HepG2 (cell line): Measurements from ENCODE around the gene DBNDD2. TPM values are rescaled to one million over a fixed set of nuclear protein-coding genes. Genes with fewer than 3 reads are reported as not detected.

Source experiments
- ARID2 ChIP-seq: sonication (generic); formaldehyde crosslinking; IDR thresholded peaks from 2 replicates; pipeline ENCODE4 v1.8.1; 2022; ENCODE audit warnings: mild to moderate bottlenecking, missing genetic modification reagents, borderline replicate concordance
- BRCA1 ChIP-seq: sonication (generic); formaldehyde crosslinking; IDR thresholded peaks from 2 replicates; pipeline ENCODE4 v1.4.0; 2020; ENCODE audit warnings: missing genetic modification reagents
- CBX5 ChIP-seq: sonication (generic); formaldehyde crosslinking; IDR thresholded peaks from 2 replicates; pipeline ENCODE4 v1.4.0; 2020; ENCODE audit warnings: missing genetic modification reagents, borderline replicate concordance
- CENPBD1 ChIP-seq: sonication (generic); formaldehyde crosslinking; IDR thresholded peaks from 2 replicates; pipeline ENCODE4 v1.8.0; 2022; ENCODE audit warnings: missing genetic modification reagents, low read depth, mild to moderate bottlenecking, borderline replicate concordance
- DMTF1 ChIP-seq: sonication (generic); formaldehyde crosslinking; IDR thresholded peaks from 2 replicates; pipeline ENCODE4 v1.4.0; 2020; ENCODE audit warnings: mild to moderate bottlenecking, missing genetic modification reagents
- EZH2 ChIP-seq: conservative IDR thresholded peaks from 2 replicates; pipeline ENCODE4 v1.6.1; 2012; ENCODE audit warnings: mild to moderate bottlenecking, low read depth, low read length, moderate library complexity
- GATA4 ChIP-seq: sonication (generic); IDR thresholded peaks from 2 replicates; pipeline ENCODE4 v1.6.1; 2016; ENCODE audit warnings: antibody characterized with exemption, low read depth, borderline replicate concordance
- IRF9 ChIP-seq: sonication (generic); formaldehyde crosslinking; IDR thresholded peaks from 2 replicates; pipeline ENCODE4 v1.8.0; 2022; ENCODE audit warnings: missing genetic modification reagents, mild to moderate bottlenecking, borderline replicate concordance
- NR2F2 ChIP-seq: IDR thresholded peaks from 2 replicates; pipeline ENCODE4 v1.6.1; 2012; ENCODE audit warnings: low read depth, inconsistent platforms, borderline replicate concordance
- RFX1 ChIP-seq: fragments of 450-650 bp; IDR thresholded peaks from 2 replicates; pipeline ENCODE4 v1.6.1; 2017
- SIX4 ChIP-seq: sonication (generic); formaldehyde crosslinking; IDR thresholded peaks from 2 replicates; pipeline ENCODE4 v1.4.0; 2020; ENCODE audit warnings: missing genetic modification reagents
- STAT6 ChIP-seq: sonication (generic); formaldehyde crosslinking; IDR thresholded peaks from 2 replicates; pipeline ENCODE4 v1.4.0; 2020; ENCODE audit warnings: missing genetic modification reagents, mild to moderate bottlenecking, borderline replicate concordance
- THAP9 ChIP-seq: sonication (generic); formaldehyde crosslinking; IDR thresholded peaks from 2 replicates; pipeline ENCODE4; 2020; ENCODE audit warnings: missing genetic modification reagents, mild to moderate bottlenecking, borderline replicate concordance
- ZBTB7B ChIP-seq: sonication (generic); formaldehyde crosslinking; IDR thresholded peaks from 2 replicates; pipeline ENCODE4 v1.4.0; 2020; ENCODE audit warnings: missing genetic modification reagents
- ZFP41 ChIP-seq: sonication (generic); formaldehyde crosslinking; IDR thresholded peaks from 2 replicates; pipeline ENCODE4 v1.4.0; 2020; ENCODE audit warnings: mild to moderate bottlenecking, missing genetic modification reagents, borderline replicate concordance
- ZNF350 ChIP-seq: sonication (generic); formaldehyde crosslinking; IDR thresholded peaks from 2 replicates; pipeline ENCODE4 v1.4.0; 2020; ENCODE audit warnings: mild to moderate bottlenecking, low read depth, missing genetic modification reagents, borderline replicate concordance
- ZSCAN22 ChIP-seq: sonication (generic); formaldehyde crosslinking; IDR thresholded peaks from 2 replicates; pipeline ENCODE4 v1.4.0; 2020; ENCODE audit warnings: mild to moderate bottlenecking, missing genetic modification reagents
- ZZZ3 ChIP-seq: sonication (generic); formaldehyde crosslinking; IDR thresholded peaks from 2 replicates; pipeline ENCODE4 v1.4.0; 2020; ENCODE audit warnings: missing genetic modification reagents, mild to moderate bottlenecking, borderline replicate concordance
- polyA plus RNA-seq, 8 experiments: library from polyadenylated mRNA; depleted of rRNA in 3 of 8; stranded (reverse) in 7 of 8; unstranded in 1 of 8; fragments of >200 nt; fragmentation: Illumina TruSeq in 4 of 8; extraction: Trizol in 4 of 8; gene quantifications; 2 replicates each; pipeline versions ENCODE4 v1.2.1 to v1.2.3, GENCODE V29; 2011 to 2016; ENCODE audit warnings: low read depth in 4 of 8, missing spikeins in 1 of 8, mixed read lengths in 1 of 8; ENCODE audit not compliant: insufficient read depth in 1 of 8
- total RNA-seq, 5 experiments: library from RNA; depleted of rRNA; stranded (reverse); fragments of >200 nt; fragmentation: Illumina TruSeq; extraction: Trizol; gene quantifications; 2 replicates each; pipeline ENCODE4 v1.2.3, GENCODE V29; 2016; ENCODE audit warnings: low read depth in 1 of 5

The DBNDD2 gene
- total and polyA plus RNA-seq, 2 of the 13 experiments (the other 11 are each of a cell fraction or from before 2014, with no cell fraction given): 16.7 to 47.6 TPM

GRCh38 chr20:45436732-45437485 lies 28.8 kb downstream of the DBNDD2 start (continued):
- TF ChIP-seq STAT6 (no peak; the same call in 1 of the 2 replicates), DMTF1 (CRISPR knock-in tag) (no peak), ZSCAN22 (CRISPR knock-in tag) (no peak), THAP9 (CRISPR knock-in tag) (peak; percentile 74; the same call in 1 of the 2 replicates), IRF9 (CRISPR knock-in tag) (peak; percentile 69; the same call in 1 of the 2 replicates), GATA4 (no peak; the same call in 1 of the 2 replicates), CENPBD1 (CRISPR knock-in tag) (no peak), CBX5 (CRISPR knock-in tag) (peak; percentile 80; the same call in 1 of the 2 replicates), EZH2 (no peak), ARID2 (CRISPR knock-in tag) (0 out of 2 replicates have a peak, but pooled peaks have one; percentile 75), ZBTB7B (peak; percentile 88), BRCA1 (no peak), ZZZ3 (CRISPR knock-in tag) (0 out of 2 replicates have a peak, but pooled peaks have one; percentile 56), RFX1 (no peak), ZNF350 (CRISPR knock-in tag) (peak; percentile 93), SIX4 (no peak), NR2F2 (no peak), ZFP41 (CRISPR knock-in tag) (no peak; the same call in 1 of the 2 replicates)
